GM19238 (cell line): ENCODE results near the gene SYNPO2.

Experiments
- DNase-seq: peaks from one replicate; pipeline ENCODE4 v3.0.0; 2011; ENCODE audit warnings: low spot score; ENCODE audit not compliant: insufficient read length

Gene SYNPO2

DNA sequence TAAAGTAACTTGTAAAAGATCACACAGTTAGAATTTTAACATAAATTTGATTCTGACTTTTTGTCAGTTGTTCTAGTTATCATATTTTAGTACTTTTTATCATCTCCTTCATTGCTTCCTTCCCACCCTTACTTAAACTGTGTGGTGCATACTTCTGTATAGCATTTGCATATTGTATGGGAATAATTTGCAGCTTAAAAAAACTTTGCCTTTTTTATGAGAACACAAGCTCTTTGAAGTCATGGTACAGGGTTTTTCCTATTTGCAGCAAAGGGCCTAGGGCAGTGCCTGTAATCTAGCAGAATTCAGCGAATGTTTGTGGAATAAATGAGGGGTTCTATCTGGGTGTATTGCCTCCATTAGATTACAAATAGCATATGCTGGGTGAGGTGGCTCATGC is 41.6 kb downstream of the SYNPO2 start:
- DNase-seq: no peak

DNA sequence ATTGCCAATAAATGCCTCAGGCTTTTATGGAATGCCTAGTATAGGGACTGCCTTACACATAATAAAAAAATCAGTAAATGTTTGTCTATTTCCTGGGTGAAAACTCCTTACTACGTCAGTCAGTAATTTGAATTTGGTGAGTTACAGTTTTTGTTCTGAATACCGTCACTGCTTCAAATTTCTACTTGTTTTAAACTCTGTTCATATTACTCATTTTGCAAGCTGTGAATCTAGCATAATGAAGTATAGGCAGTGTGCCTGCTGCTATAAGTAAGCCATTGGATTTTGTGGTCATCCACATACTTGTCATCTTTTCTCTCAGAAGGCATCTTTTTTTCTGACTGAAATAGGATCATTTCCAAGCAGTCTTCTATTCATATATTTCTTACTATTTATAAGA is 43.1 kb downstream of the SYNPO2 start:
- no peak for DNase-seq

DNA sequence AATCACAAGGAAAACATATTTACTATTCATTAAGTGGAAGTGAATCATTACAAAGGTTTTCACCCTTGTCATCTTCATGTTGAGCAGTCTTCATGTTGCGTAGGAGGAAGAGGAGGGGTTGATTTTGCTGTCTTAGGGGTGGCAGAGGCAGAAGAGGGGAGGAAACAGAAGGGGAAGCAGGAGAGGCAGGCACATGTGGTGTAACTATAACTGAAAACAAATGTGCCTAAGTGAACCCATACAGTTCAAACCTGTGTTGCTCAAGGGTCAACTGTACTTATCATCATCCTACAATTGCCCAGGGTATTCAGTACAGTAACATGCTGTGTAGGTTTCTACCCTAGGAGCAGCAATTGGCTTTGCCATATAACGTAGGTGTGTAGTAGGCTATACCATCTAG is 47.2 kb downstream of the SYNPO2 start:
- DNase-seq: no peak

DNA sequence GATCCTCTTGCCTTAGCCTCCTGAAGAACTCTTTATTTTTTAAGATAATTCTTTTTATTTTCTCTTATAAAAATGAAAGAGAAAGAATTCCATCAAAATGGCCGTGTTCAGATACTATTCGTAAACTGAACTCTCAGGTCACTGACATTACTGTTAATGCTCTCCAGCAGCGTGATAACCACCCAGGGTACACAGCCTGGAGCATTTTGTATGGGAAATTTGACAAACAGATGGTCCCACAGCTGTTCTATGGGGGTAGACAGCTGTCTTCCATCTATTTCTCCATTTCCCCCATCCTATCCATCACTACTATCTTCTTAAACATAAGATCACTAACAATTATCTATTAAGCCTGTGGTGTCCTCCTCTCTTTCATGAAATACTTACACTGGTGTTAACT is 47.8 kb downstream of the SYNPO2 start:
- DNase-seq: no peak

DNA sequence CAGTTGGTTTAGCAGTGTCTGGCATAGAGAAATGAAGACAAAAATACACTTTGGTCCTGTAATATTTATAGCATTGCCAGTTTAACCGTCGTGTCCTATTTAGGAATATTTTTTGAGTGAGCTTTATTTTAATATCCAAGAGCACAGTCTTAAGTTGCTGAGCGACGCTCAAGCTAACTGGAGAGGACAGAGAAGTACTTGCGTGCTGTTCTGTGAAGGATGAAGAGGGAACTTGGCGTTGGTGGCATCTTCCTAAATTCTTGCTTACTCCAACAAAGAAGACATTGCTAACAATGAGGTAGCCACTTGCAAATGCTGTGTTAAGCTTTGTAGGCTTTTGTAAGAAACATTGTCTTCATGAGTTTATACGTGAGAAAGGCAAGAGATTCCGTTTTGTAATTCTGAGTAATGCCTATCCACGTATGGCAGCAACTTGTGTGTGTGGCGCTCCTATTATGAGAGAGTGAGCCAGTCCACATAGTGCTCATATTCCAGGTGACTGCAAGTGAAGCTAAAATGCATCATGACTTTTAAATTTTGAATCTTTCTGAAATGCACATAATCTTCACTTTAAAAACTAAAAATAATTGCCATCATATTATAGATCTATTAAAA is 50.6 kb downstream of the SYNPO2 start:
- DNase-seq: no peak

DNA sequence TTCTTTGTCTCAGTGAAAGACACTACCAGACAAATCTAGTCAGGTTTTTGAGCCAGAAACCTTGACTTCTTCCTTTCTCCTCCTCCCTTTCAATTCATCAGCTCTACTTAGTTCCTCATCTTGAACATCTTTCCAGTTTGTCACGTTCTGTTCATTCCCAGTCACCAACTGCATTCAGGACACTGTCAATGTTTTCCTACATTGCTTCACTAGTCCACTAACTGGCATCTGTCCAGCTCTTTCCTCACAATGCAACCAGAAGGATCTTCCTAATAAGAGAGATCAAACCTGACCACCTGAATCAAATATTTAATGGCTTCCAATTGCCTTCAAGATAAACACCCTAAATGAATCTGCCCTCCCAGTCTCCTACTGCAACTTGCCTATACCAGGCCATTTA is 52.5 kb downstream of the SYNPO2 start:
- no peak for DNase-seq

DNA sequence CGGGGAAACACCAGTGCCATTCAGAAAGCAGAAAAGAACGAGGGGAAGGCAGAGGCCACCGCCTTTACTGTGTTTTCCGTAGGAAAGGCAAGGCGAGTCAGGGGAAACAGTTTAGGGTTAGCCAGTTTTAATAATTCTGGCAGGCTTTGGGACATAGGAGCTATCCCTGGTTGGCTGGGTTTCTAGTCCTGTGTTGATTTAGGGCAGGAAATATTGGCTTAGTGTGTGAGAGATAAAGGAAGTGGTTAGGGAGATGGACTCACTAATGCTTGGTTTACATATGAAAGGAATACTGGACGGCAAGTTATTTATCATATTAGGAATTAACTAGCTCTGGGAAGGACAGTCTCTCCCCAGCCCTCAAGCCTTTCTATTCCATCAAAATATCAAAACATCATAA is 53.1 kb downstream of the SYNPO2 start:
- no peak for DNase-seq

DNA sequence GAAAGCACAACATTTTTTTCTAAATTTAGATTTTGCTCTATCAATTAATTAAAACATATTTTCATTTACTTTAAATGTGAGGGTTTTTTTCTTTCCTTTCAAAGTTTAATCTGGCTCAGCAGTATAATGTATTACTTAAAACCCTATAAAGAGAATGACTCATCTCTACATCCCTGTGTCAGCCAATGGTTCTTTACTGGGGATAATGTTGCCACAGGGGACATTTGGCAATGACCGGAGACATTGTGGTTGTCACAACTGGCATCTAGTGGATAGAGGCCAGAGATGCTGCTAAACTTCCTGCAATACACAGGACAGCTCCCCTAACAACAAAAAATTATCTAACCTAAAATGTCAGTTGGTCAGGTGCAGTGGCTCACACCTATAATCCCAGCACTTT is 53.8 kb downstream of the SYNPO2 start:
- DNase-seq: no peak

DNA sequence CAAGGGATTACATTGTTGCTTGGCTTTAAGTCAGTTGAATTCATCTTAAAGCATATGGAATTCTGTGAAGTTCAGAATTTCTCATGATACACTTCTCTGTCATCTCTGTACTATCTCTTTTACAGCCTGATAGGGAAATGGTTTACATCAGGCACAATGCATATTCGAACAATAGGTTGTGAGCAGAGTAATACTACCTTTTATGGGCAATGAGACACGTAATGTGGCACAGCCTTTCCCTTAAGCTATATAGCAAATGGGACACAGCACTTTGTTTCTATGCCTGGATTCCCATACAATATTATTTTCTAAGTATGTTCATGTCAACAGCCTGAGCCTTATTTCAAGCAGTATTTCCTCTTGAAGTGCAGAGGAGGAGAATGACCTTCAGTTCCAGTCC is 58.4 kb downstream of the SYNPO2 start:
- DNase-seq: no peak

DNA sequence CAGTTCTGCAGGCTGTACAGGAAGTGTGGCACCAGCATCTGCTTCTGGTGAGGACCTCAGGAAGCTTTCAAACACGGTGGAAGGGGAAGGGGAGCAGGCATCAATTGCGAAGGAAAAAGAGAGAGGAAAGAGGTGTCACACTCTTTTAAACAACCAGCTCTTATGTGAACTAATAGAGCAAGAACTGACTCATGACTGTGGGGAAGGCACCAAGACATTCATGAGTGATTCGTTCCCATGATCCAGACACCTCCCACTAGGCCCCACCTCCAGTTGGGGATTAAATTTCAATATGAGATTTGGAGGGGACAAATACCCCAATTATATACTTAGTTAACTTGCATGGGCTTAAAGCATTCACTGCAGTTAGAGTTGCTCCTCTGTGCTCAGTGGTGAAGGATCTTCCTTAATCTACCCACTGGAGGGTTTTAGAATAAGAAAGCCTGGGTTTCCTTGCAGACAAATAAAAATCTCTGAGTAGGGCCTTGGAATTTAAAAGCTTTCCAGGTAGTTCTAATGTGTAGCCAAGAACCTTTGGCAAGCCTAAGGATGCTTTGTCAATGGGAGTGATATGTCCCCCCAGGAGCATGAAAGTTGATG is 60.0 kb downstream of the SYNPO2 start:
- DNase-seq: no peak

DNA sequence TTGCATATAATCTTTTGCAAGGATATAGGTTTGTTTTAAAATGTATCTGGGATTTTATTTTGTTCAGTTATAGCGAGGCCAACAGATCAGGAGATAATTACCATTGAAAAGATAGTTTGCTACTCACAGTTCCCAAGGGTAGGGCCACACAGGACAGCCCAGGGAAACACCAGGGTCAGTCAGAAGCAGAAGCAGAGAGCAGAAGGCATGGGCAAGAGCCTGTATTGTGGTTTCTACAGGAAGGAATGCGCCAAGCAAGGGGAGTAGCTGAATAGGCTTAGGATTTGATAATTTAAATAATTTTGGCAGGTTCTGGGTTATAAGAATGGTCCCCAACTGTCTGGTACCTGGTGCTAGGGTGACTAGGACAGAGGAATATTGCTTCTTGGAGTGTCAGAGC is 61.6 kb downstream of the SYNPO2 start:
- DNase-seq: no peak

DNA sequence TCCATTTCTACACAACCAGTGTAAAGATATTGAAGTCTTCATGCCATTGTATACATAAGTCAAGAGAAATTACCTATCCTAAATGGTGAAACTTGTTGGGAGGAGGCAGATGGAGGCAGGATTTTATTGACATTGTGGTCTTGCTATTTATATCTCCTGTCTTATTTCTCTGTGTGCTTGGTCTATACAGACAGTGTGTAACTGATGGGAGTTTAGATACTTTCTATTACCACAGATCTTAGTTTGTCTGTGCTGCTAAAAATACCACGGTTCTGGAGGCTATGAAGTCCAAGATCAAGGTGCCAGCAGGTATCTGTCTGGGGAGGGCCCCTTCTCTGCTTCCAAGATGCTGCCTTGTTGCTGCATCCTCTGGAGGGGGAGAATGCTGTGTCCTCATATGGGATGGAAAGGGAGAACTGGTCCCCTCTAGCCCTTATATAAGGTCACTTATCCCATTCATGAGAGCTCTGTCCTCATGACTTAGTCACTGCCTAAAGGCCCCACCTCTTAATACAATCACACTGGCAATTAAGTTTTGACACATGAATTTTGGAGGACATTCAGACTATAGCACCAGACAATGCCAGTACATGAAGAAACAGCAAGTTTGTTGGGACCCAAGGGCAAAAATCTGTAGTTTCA is 62.4 kb downstream of the SYNPO2 start:
- DNase-seq: no peak

DNA sequence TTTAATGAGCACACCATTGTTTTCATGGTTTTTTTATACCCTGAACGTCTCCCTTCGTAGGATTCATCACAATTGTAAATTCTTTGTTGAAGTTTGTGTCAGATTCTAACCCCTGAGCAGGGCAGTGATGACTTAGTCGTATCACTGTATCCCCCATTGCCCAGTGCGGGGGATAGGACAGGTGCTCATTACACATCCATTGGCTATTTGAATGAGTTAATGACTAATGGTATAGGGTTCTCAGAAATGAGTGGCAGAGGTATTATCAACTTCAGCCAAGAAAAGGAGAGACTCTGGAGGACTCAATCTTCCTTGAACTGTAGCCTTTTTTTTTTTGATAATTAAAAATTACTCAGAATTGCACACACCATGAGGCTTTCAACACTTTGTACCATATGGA is 64.6 kb downstream of the SYNPO2 start:
- DNase-seq: no peak

DNA sequence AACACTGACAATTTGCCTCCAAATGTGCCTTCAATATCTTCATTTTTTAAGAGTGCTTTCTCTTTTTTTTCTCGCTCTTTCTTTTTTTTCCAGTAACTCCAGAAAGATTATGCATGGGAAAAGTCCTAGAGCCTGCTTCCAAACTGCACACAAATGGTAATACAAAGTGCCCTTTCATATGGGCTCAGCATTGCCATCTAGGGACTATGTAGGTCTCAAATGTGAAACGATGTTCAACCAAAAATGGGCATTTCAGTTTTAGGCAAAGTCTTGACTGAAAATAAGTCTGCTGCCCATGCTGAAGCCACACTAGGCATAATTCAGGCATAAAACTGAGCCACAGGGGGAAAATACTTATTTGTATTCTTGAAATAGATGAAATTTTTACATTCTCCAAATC is 65.6 kb downstream of the SYNPO2 start:
- no peak for DNase-seq

DNA sequence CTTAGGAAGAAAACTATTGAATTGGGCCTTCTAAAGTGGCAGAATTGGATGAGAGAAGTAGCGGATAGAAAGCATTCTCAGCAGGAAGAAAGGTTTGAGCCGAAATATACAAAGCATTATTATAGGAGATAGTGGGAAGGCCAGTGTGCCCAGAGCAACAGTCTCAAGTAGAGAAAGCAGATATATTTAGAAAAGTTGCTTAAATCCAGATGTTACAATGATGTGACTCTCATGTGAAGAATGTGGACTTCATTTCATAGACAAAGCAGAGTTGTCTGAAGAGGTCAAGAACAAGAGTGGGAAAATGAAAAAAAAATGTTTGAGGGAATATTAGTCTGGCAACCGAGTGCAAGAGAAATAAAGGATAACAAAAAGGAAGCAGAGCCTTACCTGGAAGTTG is 66.9 kb downstream of the SYNPO2 start:
- DNase-seq: no peak

DNA sequence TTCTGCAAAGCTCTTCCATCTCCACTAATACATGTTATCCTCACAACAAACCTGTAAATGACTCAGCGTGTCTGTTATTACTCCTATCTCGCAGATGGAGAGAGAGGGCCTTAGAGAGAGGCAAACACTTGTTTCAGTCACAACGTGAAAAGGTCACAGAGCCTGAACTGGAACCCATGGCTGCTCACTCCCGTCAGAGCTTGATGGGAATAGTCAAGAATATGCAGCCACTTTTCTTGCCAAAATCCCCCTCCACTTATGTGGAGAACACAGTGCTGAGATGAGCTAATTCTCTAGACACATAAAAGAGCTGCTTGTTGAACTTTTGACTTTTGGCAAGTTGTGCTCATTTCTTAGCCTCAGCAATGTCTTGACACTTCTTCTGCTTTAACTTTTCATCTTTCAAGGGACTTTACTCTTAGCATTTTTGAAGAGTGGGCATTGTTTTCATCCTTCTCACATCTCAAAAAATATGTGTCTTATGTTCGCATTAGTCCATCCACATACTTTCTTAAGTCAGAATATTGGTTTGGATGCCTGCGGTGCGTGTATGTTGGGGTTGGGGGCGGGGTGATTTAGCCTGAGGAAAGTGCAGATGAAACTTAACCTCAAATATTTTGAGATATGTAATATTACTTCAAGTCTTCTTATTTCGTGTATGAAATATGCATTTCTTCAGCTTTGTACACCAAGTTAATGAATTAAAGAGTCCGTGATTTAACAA is 69.2 kb downstream of the SYNPO2 start:
- no peak for DNase-seq

DNA sequence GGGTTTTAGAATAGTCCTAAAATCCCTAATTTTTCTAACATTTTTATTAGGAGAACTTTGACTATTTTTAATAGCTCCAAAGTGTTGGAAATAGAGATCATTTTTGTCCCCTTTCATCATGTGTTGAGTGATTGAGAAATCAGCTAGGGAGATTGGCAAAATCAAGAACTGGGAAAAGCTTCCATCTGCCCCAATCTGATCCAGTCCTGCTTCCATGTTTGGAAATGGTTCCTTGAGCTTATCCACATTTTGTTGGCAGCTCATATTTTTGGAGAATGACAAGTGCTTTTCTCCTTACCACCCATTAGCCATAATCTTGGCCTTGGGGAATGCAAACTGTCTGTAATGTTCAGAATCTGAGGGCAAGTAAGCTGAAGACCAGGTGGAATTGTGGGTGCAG is 73.9 kb downstream of the SYNPO2 start:
- no peak for DNase-seq

DNA sequence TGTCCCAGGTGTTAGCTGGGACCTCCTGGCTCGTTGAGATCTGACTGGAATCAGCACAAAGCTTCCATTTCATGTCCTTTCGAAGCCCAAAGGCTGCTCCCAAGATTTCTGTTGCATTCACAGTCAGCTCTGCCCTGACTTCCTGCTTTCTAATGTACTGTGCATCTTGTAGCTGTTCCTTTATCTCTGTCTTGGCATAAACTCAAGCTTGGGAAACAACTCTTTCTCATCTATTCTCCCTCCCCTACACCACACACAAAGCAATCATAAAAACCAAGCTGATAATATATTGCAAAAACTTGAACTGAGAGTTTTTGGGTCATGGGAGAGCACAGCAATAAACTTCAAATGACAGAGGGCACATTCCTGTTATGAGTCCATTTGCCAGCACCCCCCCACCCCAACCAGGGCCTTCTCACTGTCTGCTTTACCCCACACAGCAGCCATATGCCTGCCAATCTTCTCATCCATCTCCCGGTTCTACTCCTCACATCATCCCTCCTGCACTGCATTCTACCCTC is 76.3 kb downstream of the SYNPO2 start:
- no peak for DNase-seq

DNA sequence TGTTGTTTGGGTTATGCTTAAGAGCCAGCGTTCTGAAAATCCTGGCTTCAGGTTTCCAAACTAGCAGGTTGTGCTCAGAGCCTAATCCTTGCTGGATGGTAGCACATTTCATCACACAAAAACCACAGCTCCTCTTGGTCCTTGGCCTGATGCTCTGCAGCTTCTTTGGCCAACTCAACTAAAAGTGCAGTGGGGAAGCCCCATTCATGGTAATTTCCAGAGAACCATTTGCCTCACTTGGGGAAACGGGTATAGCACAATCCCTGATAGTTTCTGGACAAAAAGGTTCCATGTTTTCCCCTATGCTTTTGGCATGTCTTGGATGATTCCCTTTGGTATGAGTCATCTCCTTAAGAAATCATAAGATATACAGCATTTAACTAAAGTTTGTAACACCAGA is 78.7 kb downstream of the SYNPO2 start:
- DNase-seq: no peak

DNA sequence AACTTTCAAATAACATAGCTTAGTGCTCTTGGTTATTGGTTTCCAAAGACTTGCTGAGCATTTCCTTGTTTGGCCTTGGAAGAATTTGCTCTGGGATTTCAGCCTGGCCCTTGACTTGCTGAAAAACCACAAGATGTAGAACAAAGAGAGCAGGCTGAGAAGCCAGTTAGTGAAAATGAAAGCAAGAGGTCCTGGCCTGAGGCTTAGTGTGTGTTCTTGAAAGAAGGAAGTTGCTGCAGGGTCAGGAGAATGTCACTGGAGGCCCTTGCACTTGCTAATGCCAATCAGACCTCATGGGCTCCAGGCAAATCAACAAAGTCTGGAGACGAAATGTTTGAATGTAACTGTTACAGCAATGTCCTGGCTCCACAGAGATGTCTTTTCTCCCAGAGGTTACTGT is 79.4 kb downstream of the SYNPO2 start:
- DNase-seq: peak; percentile 48

DNA sequence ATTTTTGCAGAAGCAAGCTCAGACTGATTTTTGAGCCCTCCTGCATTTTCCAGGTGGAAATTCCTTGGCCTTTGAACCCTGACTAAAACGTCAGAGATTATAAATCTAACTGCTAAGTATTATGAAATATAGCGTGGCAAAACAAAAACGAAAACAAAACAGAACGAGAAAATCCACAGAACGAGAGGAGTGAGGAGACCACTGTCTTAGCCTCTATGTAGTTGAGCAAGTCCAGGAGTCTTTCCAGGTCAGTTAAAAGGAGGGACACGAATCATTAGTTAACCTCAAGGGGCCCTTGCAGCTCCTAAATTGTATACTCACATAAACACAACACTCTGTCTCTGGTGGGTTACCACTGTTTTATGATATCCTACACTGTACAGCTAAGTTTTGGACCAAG is 80.2 kb downstream of the SYNPO2 start:
- no peak for DNase-seq

DNA sequence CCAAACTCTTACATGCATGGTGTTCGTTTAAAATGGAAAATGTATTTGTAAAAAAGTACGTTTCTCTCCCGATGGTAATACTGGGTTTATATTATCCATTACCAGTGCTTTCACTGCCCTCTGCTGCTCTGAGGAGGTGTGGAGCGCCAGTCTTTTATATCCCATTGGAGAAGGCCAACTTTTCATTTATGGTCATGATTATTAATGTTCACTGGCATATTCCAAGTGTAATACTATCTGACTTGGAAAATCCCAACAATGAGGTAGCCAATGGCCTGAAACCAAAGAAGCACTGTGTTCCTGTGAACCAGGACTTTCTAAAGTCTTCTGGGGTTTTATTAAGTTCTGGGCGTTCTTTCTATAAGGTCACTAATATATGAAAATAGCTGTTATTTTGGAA is 80.7 kb downstream of the SYNPO2 start:
- no peak for DNase-seq
